Esophagus (tissue), 2 donors: ENCODE results near the gene CHST13. TPM values are rescaled to one million over a fixed set of nuclear protein-coding genes. Genes with fewer than 3 reads are reported as not detected.

Experiments used
- H3K27ac ChIP-seq, 2 donors: one replicate each; pipeline ENCODE4 v1.5.1; 2013; ENCODE audit warnings: low read depth in 2 of 2, mild to moderate bottlenecking in 2 of 2, inconsistent platforms in 1 of 2, low read length in 1 of 2, moderate library complexity in 1 of 2
- H3K27me3 ChIP-seq, 2 donors: one replicate each; pipeline ENCODE4 v1.6.1; 2013; ENCODE audit warnings: low read length in 2 of 2, control low read depth in 1 of 2, mild to moderate bottlenecking in 1 of 2; ENCODE audit not compliant: insufficient read depth in 2 of 2, control insufficient read depth in 1 of 2
- H3K36me3 ChIP-seq, 2 donors: one replicate each; pipeline ENCODE4 v1.6.1; 2013; ENCODE audit warnings: low read length in 1 of 2; ENCODE audit not compliant: control insufficient read depth in 2 of 2, insufficient read depth in 2 of 2
- H3K4me1 ChIP-seq, 2 donors: one replicate each; pipeline ENCODE4 v1.6.1; 2013; ENCODE audit warnings: low read length in 1 of 2; ENCODE audit not compliant: control insufficient read depth in 2 of 2, insufficient read depth in 2 of 2
- H3K4me3 ChIP-seq, 2 donors: one replicate each; pipeline ENCODE4 v1.5.1; 2013; ENCODE audit warnings: low read length in 2 of 2, mild to moderate bottlenecking in 2 of 2, low read depth in 1 of 2, moderate library complexity in 1 of 2
- H3K9me3 ChIP-seq, 2 donors: one replicate each; pipeline ENCODE4 v1.6.1; 2013; ENCODE audit warnings: mild to moderate bottlenecking in 2 of 2, low read depth in 1 of 2, low read length in 1 of 2, moderate library complexity in 1 of 2; ENCODE audit not compliant: control insufficient read depth in 2 of 2, insufficient read depth in 1 of 2
- WGBS, 2 donors: extraction: QIAGEN DNeasy Blood & Tissue Kit; methylation state at CpG; one replicate each; pipeline ENCODE4 v1.1.7; 2013; 5-methylcytosine and 5-hydroxymethylcytosine counted together
- polyA plus RNA-seq, 2 donors: library from polyadenylated mRNA; stranded (reverse); fragments of 200-250 nt; gene quantifications; one replicate each; pipeline ENCODE4 v1.2.3, GENCODE V29; 2013
- donor health status: healthy with polysubstance abuse.
- donor health status: Bipolar disorder and iron deficiency.

The CHST13 gene
- polyA plus RNA-seq, 2 donors = 0.04 TPM; not detected in 1

DNA sequence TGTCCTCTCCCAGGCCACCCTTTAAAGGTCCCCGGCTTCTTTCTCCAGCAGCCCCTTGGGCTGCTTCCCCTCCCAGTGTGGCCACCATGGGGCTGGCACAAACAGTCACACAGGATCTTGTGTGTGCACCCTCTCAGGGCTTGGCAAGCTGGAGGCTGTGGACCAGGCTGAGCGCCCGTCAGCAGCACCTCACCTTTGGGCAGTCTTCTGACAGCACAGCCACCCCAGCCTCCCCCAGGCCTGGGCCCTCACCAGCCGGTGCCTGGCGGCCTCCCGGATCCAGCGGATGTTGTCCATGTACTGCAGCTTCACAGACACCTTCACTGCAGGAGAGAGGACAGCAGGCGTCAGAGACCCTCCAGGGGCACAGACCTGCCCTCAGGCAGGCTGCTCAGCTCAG lies 28.2 kb upstream of the CHST13 start:
- Histone ChIP-seq H3K4me1 (no peaks in the 10 kb centered on the region), H3K9me3 (no peaks in the 10 kb centered on the region), H3K4me3 (no peak overlapping the region), H3K27me3 (no peaks in the 10 kb centered on the region), H3K36me3 (no peaks in the 10 kb centered on the region), H3K27ac (no peak overlapping the region)
- WGBS, 2 donors = 91 to 94% methylated on average over 8 of the region's 8 CpGs

DNA sequence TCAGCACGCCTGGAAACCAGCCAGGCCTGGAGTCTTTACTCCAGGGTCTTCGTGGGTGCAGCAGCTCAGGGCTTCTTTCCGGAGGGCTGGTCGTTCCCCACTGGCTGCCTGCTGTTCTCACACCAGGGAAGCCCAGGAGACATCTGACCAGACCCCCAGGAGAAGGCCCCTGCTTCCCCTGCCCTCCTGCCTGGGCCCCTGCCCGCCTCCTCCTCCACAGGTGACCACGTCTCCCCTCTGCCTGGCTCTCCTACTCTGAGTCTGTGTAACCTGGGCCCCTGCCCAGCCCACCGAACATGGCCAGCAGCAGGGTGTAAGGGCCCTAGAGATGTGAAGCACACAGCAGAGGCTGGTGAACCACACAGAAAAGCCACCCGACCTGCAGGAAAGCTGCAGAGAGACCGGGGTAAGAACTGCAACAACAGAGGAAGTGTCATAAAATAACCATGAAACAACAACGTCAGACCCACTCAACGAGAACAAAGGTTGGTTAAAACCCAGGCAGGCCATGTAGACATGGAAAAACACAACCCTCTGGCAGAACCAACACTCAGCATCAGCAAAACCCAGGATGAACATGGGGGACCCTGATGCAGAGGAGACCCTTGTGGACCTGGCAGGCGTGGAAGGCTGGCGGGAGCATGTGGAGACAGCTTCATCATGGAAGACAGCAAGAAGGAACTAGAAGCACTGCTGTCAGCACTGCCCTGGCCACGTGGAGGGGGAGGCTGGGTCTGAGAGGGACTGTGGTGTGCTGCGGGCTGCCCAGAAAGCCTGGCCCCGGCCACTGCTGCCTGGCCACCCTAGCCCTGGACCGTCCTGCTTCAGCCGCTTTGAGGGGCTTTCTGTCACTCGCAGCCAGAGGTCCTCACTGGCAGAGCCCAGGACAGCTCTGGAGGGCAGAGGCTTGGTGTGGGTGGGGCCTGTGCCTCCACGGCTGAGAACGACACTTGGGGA lies 26.8 kb upstream of the CHST13 start:
- Histone ChIP-seq H3K27ac (no peak overlapping the region), H3K4me1 (no peaks in the 10 kb centered on the region), H3K27me3 (no peaks in the 10 kb centered on the region), H3K4me3 (no peak overlapping the region), H3K36me3 (no peaks in the 10 kb centered on the region), H3K9me3 (no peaks in the 10 kb centered on the region)
- WGBS, 2 donors = 74 to 80% methylated on average over 21 of the region's 21 CpGs

DNA sequence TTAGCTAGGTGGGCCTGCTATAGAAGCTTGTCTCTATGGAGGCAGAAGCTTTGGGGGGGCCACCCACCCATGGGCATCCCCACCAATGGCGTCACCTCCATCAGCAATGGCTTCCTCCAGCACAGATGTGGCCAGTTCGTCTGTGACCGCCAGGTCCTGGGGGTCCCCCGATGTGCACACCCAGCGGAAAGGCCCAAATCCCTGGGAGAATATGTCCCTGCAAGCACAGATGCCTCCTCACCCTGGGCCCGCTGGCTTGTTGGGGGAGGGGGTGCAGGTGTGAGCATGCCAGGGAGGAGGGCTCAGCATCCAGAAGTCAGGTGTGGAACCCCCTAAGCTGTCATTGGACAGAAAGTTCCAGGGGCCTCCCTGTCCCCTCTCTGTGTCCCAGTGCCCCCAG lies 26.0 kb upstream of the CHST13 start:
- WGBS, 2 donors = 91 to 93% methylated on average over 6 of the region's 6 CpGs
- no peak overlapping the region for H3K4me3 ChIP-seq

DNA sequence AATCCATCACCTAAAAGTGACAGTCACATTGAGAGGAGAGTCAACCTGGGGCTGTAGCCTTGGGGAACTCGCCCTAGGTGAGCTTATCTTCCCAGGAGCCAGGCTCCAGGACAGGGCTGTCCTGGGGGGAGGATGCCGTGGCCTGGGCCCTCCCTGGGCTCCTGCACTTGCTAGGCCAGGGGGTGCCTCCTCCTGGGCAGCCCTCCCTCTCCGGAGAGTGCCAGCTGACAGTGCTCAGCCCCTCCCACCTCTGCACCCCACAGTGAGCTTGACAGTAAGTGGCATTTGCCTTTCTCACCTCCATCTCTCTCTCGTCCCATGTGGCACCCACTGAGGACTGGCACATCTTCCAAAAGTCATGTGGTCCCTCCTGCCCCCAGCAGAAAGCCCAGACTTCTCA lies 25.5 kb upstream of the CHST13 start:
- Histone ChIP-seq H3K36me3 (no peaks in the 10 kb centered on the region), H3K27me3 (no peaks in the 10 kb centered on the region), H3K27ac (no peak overlapping the region), H3K4me3 (no peak overlapping the region), H3K4me1 (no peaks in the 10 kb centered on the region), H3K9me3 (no peaks in the 10 kb centered on the region)
- 78 to 80% methylated on average over 4 of the region's 4 CpGs for WGBS, 2 donors

More for the DNA sequence above, 26.0 kb upstream of the CHST13 start:
- Histone ChIP-seq H3K4me1 (no peaks in the 10 kb centered on the region), H3K9me3 (no peaks in the 10 kb centered on the region), H3K36me3 (no peaks in the 10 kb centered on the region), H3K27ac (no peak overlapping the region), H3K27me3 (no peaks in the 10 kb centered on the region)

DNA sequence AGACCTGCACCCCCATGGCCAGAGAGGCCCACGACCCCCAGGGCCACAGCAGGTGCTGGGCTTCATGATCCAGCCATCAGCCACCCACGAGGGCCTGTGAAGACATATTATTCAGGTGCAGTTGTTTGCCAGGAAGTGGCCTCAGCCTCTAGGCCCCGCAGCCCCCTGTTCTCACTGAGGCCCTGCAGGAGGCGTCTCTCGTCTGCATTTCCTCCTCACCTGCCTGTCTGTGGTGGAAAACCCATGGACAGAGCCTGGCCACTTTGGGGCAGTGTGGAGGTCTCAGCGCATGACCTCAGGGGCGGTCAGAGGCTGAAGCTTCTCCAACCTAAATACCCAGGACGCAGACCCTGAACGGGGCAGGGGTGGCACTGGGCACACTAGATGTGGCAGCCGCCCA lies 25.0 kb upstream of the CHST13 start:
- H3K36me3 ChIP-seq = no peaks in the 10 kb centered on the region
- H3K4me3 ChIP-seq = no peak overlapping the region
- H3K9me3 ChIP-seq = no peaks in the 10 kb centered on the region
- 66 to 75% methylated on average over 10 of the region's 10 CpGs for WGBS, 2 donors
- no peaks in the 10 kb centered on the region for H3K27me3 ChIP-seq
- H3K27ac ChIP-seq = no peak overlapping the region
- no peaks in the 10 kb centered on the region for H3K4me1 ChIP-seq

DNA sequence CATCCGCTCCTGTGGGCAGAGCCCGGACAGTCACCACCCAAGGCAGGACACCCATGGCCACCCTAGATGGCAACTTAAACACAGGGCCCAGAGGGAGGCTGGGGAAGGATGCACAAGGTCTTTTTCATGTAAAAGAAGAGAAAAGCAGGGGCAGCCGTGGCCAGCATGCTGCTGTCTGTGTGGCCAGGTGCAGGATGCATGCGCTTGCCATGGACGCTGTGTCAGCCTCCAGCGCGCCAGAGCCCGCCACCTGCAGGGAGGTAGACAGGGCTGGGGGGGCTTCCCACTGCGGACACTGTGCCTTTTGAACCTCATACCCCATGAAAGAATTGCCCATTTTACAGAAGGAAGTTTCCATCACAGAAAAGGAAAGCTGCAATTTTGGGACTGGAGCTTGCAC lies 24.6 kb upstream of the CHST13 start:
- Histone ChIP-seq H3K4me3 (no peak overlapping the region), H3K36me3 (no peaks in the 10 kb centered on the region), H3K27me3 (no peaks in the 10 kb centered on the region), H3K4me1 (no peaks in the 10 kb centered on the region), H3K9me3 (no peaks in the 10 kb centered on the region), H3K27ac (no peak overlapping the region)
- WGBS, 2 donors = 94 to 99% methylated on average over 9 of the region's 9 CpGs

DNA sequence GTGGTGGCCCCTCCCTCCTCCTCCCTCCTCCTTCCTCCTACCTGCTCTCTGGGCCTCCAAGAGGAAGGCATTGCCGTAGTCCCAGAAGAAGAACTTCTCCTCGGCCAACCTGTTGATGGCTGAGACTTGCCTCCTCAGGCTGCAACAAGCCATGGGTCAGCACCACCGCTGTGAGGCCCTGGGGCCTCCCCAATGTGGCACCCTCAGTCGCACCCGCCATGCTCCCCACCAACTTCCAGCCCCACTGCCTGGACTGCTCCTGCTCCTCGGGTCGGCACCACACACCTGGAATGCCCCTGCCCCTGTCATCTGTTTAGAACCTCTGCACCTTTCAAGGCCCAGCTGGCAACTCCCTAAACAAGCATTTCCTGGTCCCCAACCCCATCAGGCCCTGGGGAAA lies 23.9 kb upstream of the CHST13 start:
- Histone ChIP-seq H3K27me3 (no peaks in the 10 kb centered on the region), H3K27ac (no peak overlapping the region), H3K36me3 (no peaks in the 10 kb centered on the region), H3K9me3 (no peaks in the 10 kb centered on the region), H3K4me1 (no peaks in the 10 kb centered on the region), H3K4me3 (no peak overlapping the region)
- 83 to 88% methylated on average over 7 of the region's 7 CpGs for WGBS, 2 donors

DNA sequence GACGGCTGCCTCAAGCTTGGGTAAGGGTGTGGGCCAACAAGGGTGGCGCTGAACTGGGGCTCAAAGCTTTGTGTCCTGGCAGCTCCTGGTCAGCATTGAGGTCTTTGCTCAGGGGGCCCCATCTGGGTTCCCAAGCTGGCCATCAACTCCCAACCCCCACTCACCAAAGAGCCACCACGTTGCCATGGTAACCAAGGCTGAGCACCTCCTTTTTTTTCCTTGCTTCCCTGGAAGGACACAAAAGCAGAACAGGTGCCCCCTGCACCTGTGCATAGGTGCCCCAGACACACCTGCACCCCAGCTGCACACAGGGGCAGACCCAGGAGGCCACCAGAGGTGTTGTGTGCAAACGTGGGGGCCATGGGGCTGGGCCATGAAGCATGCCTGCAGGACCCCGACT lies 22.9 kb upstream of the CHST13 start:
- H3K36me3 ChIP-seq = no peaks in the 10 kb centered on the region
- no peaks in the 10 kb centered on the region for H3K9me3 ChIP-seq
- H3K4me3 ChIP-seq = no peak overlapping the region
- no peaks in the 10 kb centered on the region for H3K4me1 ChIP-seq
- no peaks in the 10 kb centered on the region for H3K27me3 ChIP-seq
- no peak overlapping the region for H3K27ac ChIP-seq
- WGBS, 2 donors = 69 to 76% methylated on average over 5 of the region's 5 CpGs

DNA sequence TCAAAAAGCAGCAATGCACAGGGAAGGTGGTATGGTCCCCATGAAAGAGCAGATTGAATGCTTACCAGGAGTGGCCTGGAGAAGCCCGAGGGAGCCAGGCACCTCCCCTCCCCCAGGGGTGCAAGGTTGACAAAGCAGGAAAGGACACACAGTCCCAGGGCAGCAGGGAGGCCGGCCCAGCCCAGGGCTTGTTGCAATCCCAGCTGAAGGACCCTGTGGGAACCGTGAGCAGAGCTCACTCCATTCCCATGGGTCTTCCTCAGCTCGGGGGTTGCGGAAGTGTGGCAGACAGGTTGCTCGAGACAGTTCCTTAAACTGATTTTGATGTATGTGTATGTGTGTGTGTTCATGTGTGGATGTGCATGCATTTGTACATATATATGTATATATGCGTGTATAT lies 22.2 kb upstream of the CHST13 start:
- H3K9me3 ChIP-seq = no peaks in the 10 kb centered on the region
- H3K4me1 ChIP-seq = no peaks in the 10 kb centered on the region
- no peaks in the 10 kb centered on the region for H3K27me3 ChIP-seq
- 60 to 66% methylated on average over 7 of the region's 7 CpGs for WGBS, 2 donors
- H3K4me3 ChIP-seq = no peak overlapping the region
- H3K36me3 ChIP-seq = no peaks in the 10 kb centered on the region
- no peak overlapping the region for H3K27ac ChIP-seq

DNA sequence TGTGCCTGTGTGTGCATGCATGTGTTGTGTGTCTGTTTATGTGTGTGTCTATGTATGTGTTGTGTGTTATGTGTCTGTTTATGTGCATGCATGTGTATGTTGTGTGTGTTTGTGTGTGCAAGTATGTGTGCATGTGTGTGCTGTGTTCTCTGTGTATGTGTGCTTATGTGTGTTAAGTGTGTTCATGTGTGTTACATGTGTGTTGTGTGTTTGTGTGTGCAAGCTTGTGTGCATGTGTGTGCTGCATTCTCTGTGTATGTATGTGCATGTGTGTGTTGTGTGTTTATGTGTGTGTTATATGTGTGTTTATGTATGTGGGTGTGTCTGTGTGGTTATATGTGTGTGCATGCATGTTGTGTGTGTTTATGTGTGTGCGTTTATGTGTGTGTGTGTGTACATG lies 21.3 kb upstream of the CHST13 start:
- WGBS, 2 donors = 87 to 92% methylated on average over 1 of the region's 1 CpG

More for the DNA sequence above, 21.3 kb upstream of the CHST13 start:
- Histone ChIP-seq H3K9me3 (no peaks in the 10 kb centered on the region), H3K4me1 (no peaks in the 10 kb centered on the region), H3K27me3 (no peaks in the 10 kb centered on the region), H3K27ac (no peak overlapping the region), H3K4me3 (no peak overlapping the region), H3K36me3 (no peaks in the 10 kb centered on the region)
